ENCODE data around the gene SENP1. TPM values are rescaled to one million over a fixed set of nuclear protein-coding genes. Genes with fewer than 3 reads are reported as not detected.

SENP1 gene
- total RNA-seq, 1 experiment from 2014 or later: 28.8 TPM

DNA sequence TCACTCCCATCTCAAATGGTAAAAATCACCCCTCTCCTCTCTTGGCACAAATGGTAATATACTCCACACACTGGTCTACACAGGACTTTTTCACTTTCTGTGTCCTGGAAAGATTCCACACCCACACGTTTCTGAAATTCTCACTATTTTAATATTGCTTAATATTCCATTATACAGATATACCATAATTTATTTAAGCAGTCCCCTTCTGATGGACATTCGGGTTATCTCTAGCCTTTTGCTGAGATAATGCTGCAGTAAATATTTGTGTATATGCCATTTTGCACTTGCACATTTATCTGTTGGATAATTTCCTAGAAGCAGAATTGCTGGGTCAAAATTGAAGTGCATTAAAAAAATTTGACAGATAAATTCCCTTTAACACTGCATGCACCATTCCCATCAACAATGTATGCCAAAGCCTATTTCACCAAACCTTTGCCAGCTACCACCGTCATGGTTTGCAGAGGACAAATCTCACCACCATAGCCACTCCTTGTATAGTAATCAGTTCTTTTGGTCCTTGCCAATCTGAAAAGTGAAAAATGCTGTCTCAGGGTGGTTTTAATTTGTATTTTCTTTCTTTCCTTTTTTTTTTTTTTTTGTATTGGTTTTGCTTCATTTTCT is 86.1 kb downstream of the SENP1 start:
- Histone ChIP-seq H3K4ac (ENCODE audit: low read depth, low read length) (no peak overlapping the region), H3K4me1 (ENCODE audit: insufficient read depth, low read length) (no peaks in the 10 kb centered on the region), H4K20me1 (ENCODE audit: control insufficient read depth, insufficient read depth, insufficient read length) (no peaks in the 10 kb centered on the region), H3T11ph (ENCODE audit: low read length) (no peak overlapping the region), H3K27ac (ENCODE audit: insufficient read length, low read depth, low read length) (no peak overlapping the region), H3K23me2 (ENCODE audit: insufficient read length, low read depth, low read length, poor library complexity, severe bottlenecking) (no peaks in the 10 kb centered on the region), H3K14ac (ENCODE audit: insufficient read depth, low read length) (no peak overlapping the region), H3K79me1 (ENCODE audit: insufficient read depth, low read depth, low read length, poor library complexity, severe bottlenecking) (no peaks in the 10 kb centered on the region), H3K56ac (ENCODE audit: insufficient read length, low read depth, low read length) (no peak overlapping the region), H3K9me3 (ENCODE audit: control insufficient read depth, low read depth, low read length) (no peaks in the 10 kb centered on the region), H2BK120ac (ENCODE audit: low read depth, low read length, poor library complexity, severe bottlenecking) (no peak overlapping the region), H3K27me3 (ENCODE audit: insufficient read depth, low read length) (peaks cover 90% of the 10 kb centered on the region), H2AFZ (ENCODE audit: low read length) (no peak overlapping the region), H4K5ac (ENCODE audit: insufficient read length, low read depth, low read length) (no peak overlapping the region), H2BK20ac (ENCODE audit: low read depth, low read length, poor library complexity, severe bottlenecking) (no peak overlapping the region), H3K9ac (ENCODE audit: extremely low read depth, insufficient read length, low read length) (no peak overlapping the region), H3K4me2 (ENCODE audit: insufficient read depth, insufficient read length, low read length) (no peak overlapping the region), H3K79me2 (ENCODE audit: insufficient read depth, low read length) (no peaks in the 10 kb centered on the region), H4K91ac (ENCODE audit: insufficient read length, low read depth, low read length) (no peak overlapping the region), H3K23ac (ENCODE audit: insufficient read length, low read depth, low read length) (no peak overlapping the region), H2BK5ac (ENCODE audit: insufficient read length, low read length) (no peak overlapping the region), H2BK12ac (ENCODE audit: insufficient read length, low read depth, low read length) (no peak overlapping the region), H2AK5ac (ENCODE audit: insufficient read length, low read length) (no peak overlapping the region), H2BK15ac (ENCODE audit: low read depth, low read length) (no peak overlapping the region), H3K18ac (ENCODE audit: insufficient read length, low read depth, low read length) (no peak overlapping the region), H4K8ac (replicated peaks; ENCODE audit: insufficient read length, low read depth, low read length) (no peak overlapping the region)
- TF ChIP-seq, protein P1, sequence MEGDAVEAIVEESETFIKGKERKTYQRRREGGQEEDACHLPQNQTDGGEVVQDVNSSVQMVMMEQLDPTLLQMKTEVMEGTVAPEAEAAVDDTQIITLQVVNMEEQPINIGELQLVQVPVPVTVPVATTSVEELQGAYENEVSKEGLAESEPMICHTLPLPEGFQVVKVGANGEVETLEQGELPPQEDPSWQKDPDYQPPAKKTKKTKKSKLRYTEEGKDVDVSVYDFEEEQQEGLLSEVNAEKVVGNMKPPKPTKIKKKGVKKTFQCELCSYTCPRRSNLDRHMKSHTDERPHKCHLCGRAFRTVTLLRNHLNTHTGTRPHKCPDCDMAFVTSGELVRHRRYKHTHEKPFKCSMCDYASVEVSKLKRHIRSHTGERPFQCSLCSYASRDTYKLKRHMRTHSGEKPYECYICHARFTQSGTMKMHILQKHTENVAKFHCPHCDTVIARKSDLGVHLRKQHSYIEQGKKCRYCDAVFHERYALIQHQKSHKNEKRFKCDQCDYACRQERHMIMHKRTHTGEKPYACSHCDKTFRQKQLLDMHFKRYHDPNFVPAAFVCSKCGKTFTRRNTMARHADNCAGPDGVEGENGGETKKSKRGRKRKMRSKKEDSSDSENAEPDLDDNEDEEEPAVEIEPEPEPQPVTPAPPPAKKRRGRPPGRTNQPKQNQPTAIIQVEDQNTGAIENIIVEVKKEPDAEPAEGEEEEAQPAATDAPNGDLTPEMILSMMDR (conservative IDR thresholded peaks at IDR 0.05): no peak
- no peak overlapping the region for H3K4me3 Mint-ChIP-seq
- no peak overlapping the region for H3K27ac Mint-ChIP-seq
- no CpG with 5 or more reads among the region's 3 CpGs for WGBS (ENCODE audit: extremely low coverage, insufficient read length, low lambda C conversion rate)
- peaks cover 100% of the 10 kb centered on the region for H3K27me3 Mint-ChIP-seq (ENCODE audit: low read depth)
- H3K4me1 Mint-ChIP-seq: peaks cover 20 to 30% of the 10 kb centered on the region in 2 experiments
- no peaks in the 10 kb centered on the region; a peak in 1 of 7 replicates for H3K36me3 Mint-ChIP-seq (ENCODE audit: insufficient read depth in 1 of 3, low read depth in 3 of 3)
- H3K9me3 Mint-ChIP-seq: peaks cover 0 to 7% of the 10 kb centered on the region in 2 experiments; a peak in 2 of 5 replicates
- DNase-seq: no peak
